ENCODE measurements around the gene LIPI. TPM values are rescaled to one million over a fixed set of nuclear protein-coding genes. Genes with fewer than 3 reads are reported as not detected.
A peak's percentile ranks its signal among the peaks of the same experiment; 100 is the strongest.
"Not testable (repeated sequence)": the region's sequence is repeated elsewhere in the genome, so short reads cannot be mapped to it uniquely, and the experiment has no call there.

LIPI gene
- total and polyA plus RNA-seq, 4 experiments from 2014 or later: not detected

- no peak overlapping the region for H3K4me3 ChIP-seq (ENCODE audit: low read length in 2 of 2)
- no peak overlapping the region for H3K27ac ChIP-seq (ENCODE audit: low read depth, low read length)
- DNase-seq: no peak
- H3K27me3 ChIP-seq (ENCODE audit: insufficient read depth, low read length): no peaks in the 10 kb centered on the region
- H3K27ac Mint-ChIP-seq: peak overlapping the region in 3 of 7 donors; percentile 1 to 12 (median 1)
- ChIA-PET POLR2A (ENCODE audit: partially characterized antibody) (no interaction called here), CTCF (ENCODE audit: partially characterized antibody) (no interaction called here)
- no peaks in the 10 kb centered on the region for H3K36me3 ChIP-seq (ENCODE audit: insufficient read depth, low read length)
- H3K36me3 Mint-ChIP-seq: peaks cover 0 to 6% of the 10 kb centered on the region in 2 donors
- H3K9me3 Mint-ChIP-seq: peaks cover 0 to 8% (median 0%) of the 10 kb centered on the region in 8 donors
- H3K4me1 ChIP-seq (ENCODE audit: insufficient read depth, low read length): no peaks in the 10 kb centered on the region
- H3K27me3 Mint-ChIP-seq: no peaks in the 10 kb centered on the region
- peak overlapping the region in 1 of 8 donors; percentile 23 for H3K4me3 Mint-ChIP-seq
- peaks cover 0 to 2% (median under 1%) of the 10 kb centered on the region in 4 donors for H3K4me1 Mint-ChIP-seq
- intact Hi-C loops (cut with micrococcal nuclease): no loop called here
- H3K9me3 ChIP-seq (ENCODE audit: control insufficient read depth in 1 of 2, low read length in 2 of 2): no peaks in the 10 kb centered on the region
Observed at GRCh38 chr21:14097881-14098499, 112.8 kb downstream of the LIPI start.

GRCh38 chr21:14096577-14096976, 114.2 kb downstream of the LIPI start:
- Mint-ChIP-seq H3K36me3 (peaks cover 0 to 6% of the 10 kb centered on the region in 2 donors), H3K27ac (peak overlapping the region in 2 of 7 donors; percentile 3 to 38), H3K4me3 (no peak overlapping the region), H3K27me3 (no peaks in the 10 kb centered on the region), H3K4me1 (peaks cover 0 to 2% (median under 1%) of the 10 kb centered on the region in 4 donors), H3K9me3 (peaks cover 0 to 5% (median 0%) of the 10 kb centered on the region in 8 donors)
- Histone ChIP-seq H3K27me3 (ENCODE audit: insufficient read depth, low read length) (no peaks in the 10 kb centered on the region), H3K27ac (ENCODE audit: low read depth, low read length) (no peak overlapping the region), H3K9me3 (ENCODE audit: control insufficient read depth in 1 of 2, low read length in 2 of 2) (no peaks in the 10 kb centered on the region), H3K4me1 (ENCODE audit: insufficient read depth, low read length) (no peaks in the 10 kb centered on the region), H3K4me3 (ENCODE audit: low read length in 2 of 2) (no peak overlapping the region), H3K36me3 (ENCODE audit: insufficient read depth, low read length) (no peaks in the 10 kb centered on the region)
- ChIA-PET CTCF (ENCODE audit: partially characterized antibody) (no interaction called here), POLR2A (ENCODE audit: partially characterized antibody) (no interaction called here)
- DNase-seq: no peak
- intact Hi-C loops (cut with micrococcal nuclease): no loop called here

DNA sequence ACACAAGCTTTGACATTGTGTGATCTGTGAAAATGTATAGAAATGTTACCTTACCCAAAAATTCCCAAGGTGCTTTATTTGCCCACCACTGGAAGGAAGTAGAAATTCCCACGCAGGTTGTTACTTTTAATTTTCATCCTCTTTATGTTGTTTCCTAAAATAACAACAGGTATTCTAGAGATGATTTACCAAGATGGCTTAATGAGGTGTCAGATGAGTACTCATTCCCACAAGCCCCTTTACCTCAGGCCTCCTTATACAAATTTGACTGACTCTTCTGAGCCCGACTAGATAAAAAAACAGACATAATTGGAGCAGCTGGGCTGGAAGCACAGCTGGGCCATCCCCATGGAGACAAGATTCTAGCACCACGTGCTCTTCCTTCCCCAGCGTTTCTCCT, 114.6 kb downstream of the LIPI start:
- peaks cover 0 to 6% of the 10 kb centered on the region in 2 donors for H3K36me3 Mint-ChIP-seq
- DNase-seq: no peak
- ChIA-PET POLR2A (ENCODE audit: partially characterized antibody) (no interaction called here), CTCF (ENCODE audit: partially characterized antibody) (no interaction called here)
- peaks cover 0 to 8% (median 0%) of the 10 kb centered on the region in 8 donors for H3K9me3 Mint-ChIP-seq
- H3K4me3 Mint-ChIP-seq: no peak overlapping the region
- peaks cover 0 to 2% (median under 1%) of the 10 kb centered on the region in 4 donors for H3K4me1 Mint-ChIP-seq
- intact Hi-C loops (cut with micrococcal nuclease): no loop called here
- Histone ChIP-seq H3K4me3 (ENCODE audit: low read length in 2 of 2) (no peak overlapping the region), H3K4me1 (ENCODE audit: insufficient read depth, low read length) (no peaks in the 10 kb centered on the region), H3K27ac (ENCODE audit: low read depth, low read length) (no peak overlapping the region), H3K9me3 (ENCODE audit: control insufficient read depth in 1 of 2, low read length in 2 of 2) (no peaks in the 10 kb centered on the region), H3K36me3 (ENCODE audit: insufficient read depth, low read length) (no peaks in the 10 kb centered on the region), H3K27me3 (ENCODE audit: insufficient read depth, low read length) (no peaks in the 10 kb centered on the region)
- no peaks in the 10 kb centered on the region for H3K27me3 Mint-ChIP-seq
- peak overlapping the region in 2 of 7 donors; percentile 3 to 38 for H3K27ac Mint-ChIP-seq

GRCh38 chr21:14095056-14095455, 115.7 kb downstream of the LIPI start:
- no peaks in the 10 kb centered on the region for H3K9me3 ChIP-seq (ENCODE audit: control insufficient read depth in 1 of 2, low read length in 2 of 2)
- peaks cover 0 to 2% (median under 1%) of the 10 kb centered on the region in 4 donors for H3K4me1 Mint-ChIP-seq
- intact Hi-C loops (cut with micrococcal nuclease): no loop called here
- no peaks in the 10 kb centered on the region for H3K27me3 ChIP-seq (ENCODE audit: insufficient read depth, low read length)
- no peaks in the 10 kb centered on the region for H3K4me1 ChIP-seq (ENCODE audit: insufficient read depth, low read length)
- H3K4me3 ChIP-seq (ENCODE audit: low read length in 2 of 2): no peak overlapping the region
- no peak overlapping the region for H3K4me3 Mint-ChIP-seq
- peaks cover 0 to 6% of the 10 kb centered on the region in 2 donors for H3K36me3 Mint-ChIP-seq
- CTCF ChIA-PET (ENCODE audit: partially characterized antibody): interaction anchor here (0.7 to 0.9 kb wide), 2 partner anchors 9 to 15 kb away, joined by 3 read pairs; no protein-coding TSS in a partner anchor
- peaks cover 0 to 8% (median 0%) of the 10 kb centered on the region in 8 donors for H3K9me3 Mint-ChIP-seq
- no peaks in the 10 kb centered on the region for H3K27me3 Mint-ChIP-seq
- POLR2A ChIA-PET (ENCODE audit: partially characterized antibody): no interaction called here
- H3K27ac Mint-ChIP-seq: no peak overlapping the region
- H3K36me3 ChIP-seq (ENCODE audit: insufficient read depth, low read length): no peaks in the 10 kb centered on the region
- H3K27ac ChIP-seq (ENCODE audit: low read depth, low read length): no peak overlapping the region
- no peak for DNase-seq

GRCh38 chr21:14092834-14093560, 117.8 kb downstream of the LIPI start:
- Mint-ChIP-seq H3K9me3 (peaks cover 0 to 6% (median 0%) of the 10 kb centered on the region in 8 donors), H3K4me1 (peaks cover 0 to 2% (median under 1%) of the 10 kb centered on the region in 4 donors), H3K27ac (no peak overlapping the region), H3K4me3 (no peak overlapping the region), H3K27me3 (no peaks in the 10 kb centered on the region), H3K36me3 (peaks cover 0 to 4% of the 10 kb centered on the region in 2 donors)
- Histone ChIP-seq H3K36me3 (ENCODE audit: insufficient read depth, low read length) (no peaks in the 10 kb centered on the region), H3K4me3 (ENCODE audit: low read length in 2 of 2) (no peak overlapping the region), H3K27me3 (ENCODE audit: insufficient read depth, low read length) (no peaks in the 10 kb centered on the region), H3K9me3 (ENCODE audit: control insufficient read depth in 1 of 2, low read length in 2 of 2) (no peaks in the 10 kb centered on the region), H3K27ac (ENCODE audit: low read depth, low read length) (no peak overlapping the region), H3K4me1 (ENCODE audit: insufficient read depth, low read length) (no peaks in the 10 kb centered on the region)
- ChIA-PET CTCF (ENCODE audit: partially characterized antibody) (no interaction called here), POLR2A (ENCODE audit: partially characterized antibody) (no interaction called here)
- DNase-seq: no peak
- intact Hi-C loops (cut with micrococcal nuclease): no loop called here

DNA sequence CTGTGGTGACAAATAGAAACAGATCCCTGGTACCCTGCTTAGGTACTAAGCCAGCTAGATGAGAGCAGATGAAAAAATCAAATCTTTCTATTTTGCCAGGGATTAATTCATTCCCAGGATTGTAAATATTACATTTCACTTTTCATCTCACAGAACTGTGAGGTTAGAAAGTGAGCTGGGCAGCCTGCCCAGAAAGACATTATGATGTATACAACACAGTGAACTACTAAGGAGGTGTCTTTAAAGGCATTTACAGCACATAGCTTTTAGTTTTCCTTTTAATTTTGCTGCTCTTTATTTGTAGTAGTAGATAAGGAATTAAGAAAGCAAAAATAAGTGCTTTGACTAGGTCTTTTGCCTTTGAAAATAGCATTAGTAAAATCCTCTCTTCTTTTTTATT, 120.6 kb downstream of the LIPI start:
- CTCF ChIA-PET (ENCODE audit: partially characterized antibody); H3K9me3 ChIP-seq (ENCODE audit: control insufficient read depth in 1 of 2, low read length in 2 of 2); H3K4me3 ChIP-seq (ENCODE audit: low read length in 2 of 2); H3K9me3 Mint-ChIP-seq; H3K27ac Mint-ChIP-seq; H3K4me3 Mint-ChIP-seq; H3K36me3 ChIP-seq (ENCODE audit: insufficient read depth, low read length); DNase-seq; H3K4me1 Mint-ChIP-seq; H3K27ac ChIP-seq (ENCODE audit: low read depth, low read length); H3K27me3 ChIP-seq (ENCODE audit: insufficient read depth, low read length); H3K36me3 Mint-ChIP-seq; H3K4me1 ChIP-seq (ENCODE audit: insufficient read depth, low read length); H3K27me3 Mint-ChIP-seq; POLR2A ChIA-PET (ENCODE audit: partially characterized antibody); intact Hi-C loops (cut with micrococcal nuclease): not testable (repeated sequence)

DNA sequence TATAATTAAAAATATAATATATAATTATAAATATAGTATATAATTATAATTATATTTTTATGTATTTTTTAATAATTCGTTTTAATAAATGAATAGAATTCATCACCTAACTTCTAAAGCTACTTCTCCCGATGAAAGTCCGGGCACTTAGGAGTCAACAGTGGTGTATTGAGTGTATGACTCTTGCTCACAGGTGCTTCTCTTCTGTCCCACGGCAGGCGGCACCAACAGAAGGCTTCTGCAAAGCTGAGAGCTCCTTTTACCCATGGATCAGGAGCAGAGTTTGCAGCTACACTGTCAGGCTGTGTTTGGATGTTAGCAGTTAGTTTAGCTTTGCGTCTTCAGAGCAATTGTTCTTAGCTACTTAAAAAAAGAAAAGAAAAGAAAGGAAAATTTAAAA, 122.4 kb downstream of the LIPI start:
- H3K4me1 ChIP-seq (ENCODE audit: insufficient read depth, low read length): no peaks in the 10 kb centered on the region
- CTCF ChIA-PET (ENCODE audit: partially characterized antibody): no interaction called here

More for the DNA sequence above, 122.4 kb downstream of the LIPI start:
- no peak overlapping the region for H3K27ac ChIP-seq (ENCODE audit: low read depth, low read length)
- H3K27me3 Mint-ChIP-seq: no peaks in the 10 kb centered on the region
- H3K27ac Mint-ChIP-seq: no peak overlapping the region
- no peaks in the 10 kb centered on the region for H3K9me3 ChIP-seq (ENCODE audit: control insufficient read depth in 1 of 2, low read length in 2 of 2)
- H3K4me3 Mint-ChIP-seq: no peak overlapping the region
- H3K4me3 ChIP-seq (ENCODE audit: low read length in 2 of 2): no peak overlapping the region
- no peak for DNase-seq
- POLR2A ChIA-PET (ENCODE audit: partially characterized antibody): no interaction called here
- peaks cover 0 to 12% (median 1%) of the 10 kb centered on the region in 8 donors for H3K9me3 Mint-ChIP-seq
- no peaks in the 10 kb centered on the region for H3K36me3 Mint-ChIP-seq
- no peaks in the 10 kb centered on the region for H3K36me3 ChIP-seq (ENCODE audit: insufficient read depth, low read length)
- intact Hi-C loops (cut with micrococcal nuclease): no loop called here
- no peaks in the 10 kb centered on the region for H3K27me3 ChIP-seq (ENCODE audit: insufficient read depth, low read length)
- H3K4me1 Mint-ChIP-seq: no peaks in the 10 kb centered on the region

Measured in CD4-positive, alpha-beta memory T cell (primary cell).